Endothelial cell of umbilical vein (primary cell): ENCODE results near the gene AMPH. TPM values are rescaled to one million over a fixed set of nuclear protein-coding genes. Genes with fewer than 3 reads are reported as not detected.

Experiments used
- BruUV-seq: library from RNA; stranded (reverse); fragments of 400-500 nt; replicated peaks from 2 replicates; lab custom pipeline; 2021; lab: Mats Ljungman, UMichigan
- CTCF ChIA-PET: fragments of 300-600, 350-600 bp; sonication (Branson Sonifier 250); formaldehyde crosslinking; loops from one replicate; lab custom pipeline; 2021; ENCODE audit warnings: antibody characterized with exemption, inconsistent platforms; lab: Charles Lee
- POLR2A ChIA-PET: fragments of 300-600, 350-600 bp; sonication (Branson Sonifier 250); formaldehyde crosslinking; loops from one replicate; lab custom pipeline; 2021; ENCODE audit warnings: antibody characterized with exemption, inconsistent platforms; lab: Charles Lee
- DNase-seq: peaks from one replicate; pipeline ENCODE4 v3.0.0-alpha.2; 2011; ENCODE audit warnings: low read depth, low spot score
- FAIRE-seq: peaks from 2 replicates; lab custom pipeline; 2011; peaks lifted over from hg19 to GRCh38; lab: Jason Lieb, UNC
- H2AFZ ChIP-seq: 2 replicates; pipeline ENCODE4 v1.6.0; 2012; ENCODE audit warnings: low read depth, low read length, control low read depth, inconsistent platforms
- H3K27ac ChIP-seq: 2 replicates; pipeline ENCODE4 v1.5.1; 2011; ENCODE audit warnings: low read depth, mild to moderate bottlenecking, control low read depth, low read length, moderate library complexity; ENCODE audit not compliant: insufficient read depth
- H3K27me3 ChIP-seq, 2 experiments: 2 replicates each; pipeline versions ENCODE4 v1.6.0 to v1.6.1; 2011; ENCODE audit warnings: low read length in 2 of 2, mixed read lengths in 1 of 2; ENCODE audit not compliant: control insufficient read depth in 2 of 2, insufficient read depth in 2 of 2
- H3K36me3 ChIP-seq, 2 experiments: 2 replicates in 1 of 2; 3 replicates in 1 of 2; pipeline ENCODE4 v1.5.1; 2011; ENCODE audit warnings: low read length in 2 of 2, mild to moderate bottlenecking in 1 of 2, moderate library complexity in 1 of 2; ENCODE audit not compliant: control insufficient read depth in 2 of 2, insufficient read depth in 2 of 2; ENCODE audit errors: extremely low read depth in 1 of 2
- H3K4me1 ChIP-seq: 3 replicates; pipeline ENCODE4 v1.5.1; 2011; ENCODE audit warnings: mild to moderate bottlenecking, low read length; ENCODE audit not compliant: control insufficient read depth, insufficient read depth; ENCODE audit errors: extremely low read depth
- H3K4me2 ChIP-seq: 2 replicates; pipeline ENCODE4 v1.6.1; 2011; ENCODE audit warnings: low read length, control low read depth, mixed read lengths; ENCODE audit not compliant: insufficient read depth
- H3K4me3 ChIP-seq, 3 experiments: fragments of 200-600 bp in 1 of 3; sonication (generic), shearing (Covaris generic) in 1 of 3; replicated peaks in 1 of 3; 2 replicates each; pipeline ENCODE4 v1.5.1; 2011 to 2016; ENCODE audit warnings: control low read depth in 3 of 3, low read length in 3 of 3, mild to moderate bottlenecking in 2 of 3, inconsistent platforms in 1 of 3, low read depth in 1 of 3, moderate library complexity in 1 of 3; ENCODE audit not compliant: insufficient read depth in 1 of 3
- H3K79me2 ChIP-seq: 2 replicates; pipeline ENCODE4 v1.6.0; 2012; ENCODE audit warnings: low read length, inconsistent platforms; ENCODE audit not compliant: control insufficient read depth, insufficient read depth
- H3K9ac ChIP-seq: replicated peaks from 2 replicates; pipeline ENCODE3; 2011; ENCODE audit warnings: low read length, control low read depth; ENCODE audit not compliant: insufficient read depth; ENCODE audit errors: extremely low read depth
- H3K9me1 ChIP-seq: replicated peaks from 3 replicates; pipeline ENCODE4 v1.6.0; 2011; ENCODE audit warnings: mild to moderate bottlenecking, low read length; ENCODE audit not compliant: control insufficient read depth, insufficient read depth; ENCODE audit errors: extremely low read depth
- H3K9me3 ChIP-seq: replicated peaks from 2 replicates; pipeline ENCODE4 v1.5.1; 2012; ENCODE audit warnings: low read length, inconsistent platforms; ENCODE audit not compliant: control insufficient read depth, insufficient read depth
- H4K20me1 ChIP-seq: replicated peaks from 2 replicates; pipeline ENCODE3; 2011; ENCODE audit warnings: mild to moderate bottlenecking, low read length; ENCODE audit not compliant: control insufficient read depth, insufficient read depth; ENCODE audit errors: extremely low read depth
- EZH2 ChIP-seq: IDR thresholded peaks from 2 replicates; pipeline ENCODE4 v1.6.1; 2012; ENCODE audit warnings: borderline replicate concordance, low read depth, mild to moderate bottlenecking, moderate library complexity, low read length, inconsistent platforms; ENCODE audit not compliant: severe bottlenecking
- FOS ChIP-seq: IDR thresholded peaks from 2 replicates; pipeline ENCODE4 v1.6.1; 2011; ENCODE audit warnings: mild to moderate bottlenecking, low read length, moderate library complexity, borderline replicate concordance; ENCODE audit not compliant: insufficient read depth
- GATA2 ChIP-seq: IDR thresholded peaks from 2 replicates; pipeline ENCODE4 v1.7.0; 2011; ENCODE audit warnings: low read depth, mild to moderate bottlenecking, moderate library complexity, mixed read lengths, low read length; ENCODE audit not compliant: insufficient read length, insufficient read depth
- JUN ChIP-seq: IDR thresholded peaks from 2 replicates; pipeline ENCODE4 v1.6.1; 2011; ENCODE audit warnings: borderline replicate concordance, low read depth; ENCODE audit not compliant: insufficient read length, insufficient read depth
- MYC ChIP-seq: IDR thresholded peaks from one replicate; pipeline ENCODE4 v1.6.1; 2011; ENCODE audit warnings: mild to moderate bottlenecking, low read depth, low read length
- POLR2A ChIP-seq: IDR thresholded peaks from 2 replicates; pipeline ENCODE4 v1.6.1; 2012; ENCODE audit warnings: low read depth, mild to moderate bottlenecking, control low read depth, low read length
- POLR2AphosphoS5 ChIP-seq: IDR thresholded peaks from 2 replicates; pipeline ENCODE4 v1.6.1; 2012; ENCODE audit warnings: low read depth, mild to moderate bottlenecking, control low read depth, low read length, moderate library complexity; ENCODE audit not compliant: insufficient read depth
- dilution Hi-C: fragments of 300-500 bp; cut with MboI; formaldehyde crosslinking; loops from one replicate; pipeline ENCODE4 v1.15.0; 2019; ENCODE audit warnings: low sequenced_read_pairs; ENCODE audit not compliant: extremely low pct_ligation_motif_present
- intact Hi-C: fragments of 100-400 bp; cut with micrococcal nuclease; formaldehyde crosslinking; loops from one replicate; pipeline ENCODE4 v1.10.0; 2022
- polyA plus RNA-seq, 4 experiments: library from polyadenylated mRNA; depleted of rRNA in 3 of 4; stranded (reverse) in 3 of 4; unstranded in 1 of 4; fragments of >200 nt; gene quantifications; 2 replicates each; pipeline versions ENCODE4 v1.2.1 to v1.2.3, GENCODE V29; 2011 to 2012; ENCODE audit warnings: missing spikeins in 1 of 4
- total RNA-seq: library from RNA; stranded (reverse); gene quantifications from 2 replicates; pipeline ENCODE4 v1.2.3, GENCODE V29; 2021
- TF ChIP-seq, protein P1 (sequence below): IDR thresholded peaks from 2 replicates; pipeline ENCODE4 v1.6.1; 2011; ENCODE audit not compliant: insufficient read depth, insufficient read length
- TF ChIP-seq, protein P2 (sequence below), 2 donors: IDR thresholded peaks; 1 replicate in 1 of 2; 2 replicates in 1 of 2; pipeline ENCODE4 v1.5.1; 2011; ENCODE audit warnings: low read length in 2 of 2, mild to moderate bottlenecking in 2 of 2, moderate library complexity in 2 of 2, control low read depth in 1 of 2, inconsistent platforms in 1 of 2, low read depth in 1 of 2; ENCODE audit not compliant: insufficient read depth in 1 of 2; ENCODE audit errors: extremely low read depth in 1 of 2

AMPH gene
- total and polyA plus RNA-seq, 2 donors (not counting 3 experiments of a cell fraction or from before 2014, with no cell fraction given): 5.2 to 9.2 TPM

DNA sequence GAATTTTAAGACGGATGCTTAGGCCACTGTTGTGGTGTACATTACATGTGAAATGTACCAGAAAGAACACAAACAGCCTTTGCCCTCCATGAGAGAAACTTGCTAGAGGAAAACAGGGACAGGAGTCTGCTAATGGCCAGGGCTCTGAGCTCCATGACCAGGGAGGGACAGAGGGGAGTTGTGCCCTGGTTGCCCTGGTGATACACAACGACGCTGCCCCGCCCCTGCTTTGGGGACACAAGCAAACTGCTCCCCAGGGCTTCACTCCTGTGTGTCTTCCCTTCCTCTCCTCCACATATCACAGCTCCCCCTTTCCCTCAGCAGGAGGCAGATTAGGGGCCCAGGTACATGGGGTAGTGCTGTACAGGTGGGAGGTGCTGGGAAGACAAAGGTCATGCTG, 36.2 kb downstream of the AMPH start:
- Histone ChIP-seq H3K27ac (no peak overlapping the region), H3K9me3 (no peaks in the 10 kb centered on the region), H4K20me1 (no peaks in the 10 kb centered on the region), H3K4me3 (no peak overlapping the region), H3K4me2 (no peak overlapping the region), H2AFZ (no peak overlapping the region), H3K9me1 (no peaks in the 10 kb centered on the region), H3K9ac (no peak overlapping the region), H3K79me2 (no peaks in the 10 kb centered on the region), H3K4me1 (no peaks in the 10 kb centered on the region), H3K27me3 (no peaks in the 10 kb centered on the region), H3K36me3 (no peaks in the 10 kb centered on the region)
- no TSS peak for BruUV-seq
- DNase-seq: no peak
- intact Hi-C loops (no loop called here), dilution Hi-C loops (no loop called here)
- no peak for FAIRE-seq
- CTCF ChIA-PET: no interaction called here
- TF ChIP-seq, protein P1, sequence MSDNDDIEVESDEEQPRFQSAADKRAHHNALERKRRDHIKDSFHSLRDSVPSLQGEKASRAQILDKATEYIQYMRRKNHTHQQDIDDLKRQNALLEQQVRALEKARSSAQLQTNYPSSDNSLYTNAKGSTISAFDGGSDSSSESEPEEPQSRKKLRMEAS: no peak
- TF ChIP-seq EZH2 (no peak), JUN (no peak), FOS (no peak), MYC (no peak), POLR2A (no peak), POLR2AphosphoS5 (no peak), GATA2 (no peak)
- TF ChIP-seq, protein P2, sequence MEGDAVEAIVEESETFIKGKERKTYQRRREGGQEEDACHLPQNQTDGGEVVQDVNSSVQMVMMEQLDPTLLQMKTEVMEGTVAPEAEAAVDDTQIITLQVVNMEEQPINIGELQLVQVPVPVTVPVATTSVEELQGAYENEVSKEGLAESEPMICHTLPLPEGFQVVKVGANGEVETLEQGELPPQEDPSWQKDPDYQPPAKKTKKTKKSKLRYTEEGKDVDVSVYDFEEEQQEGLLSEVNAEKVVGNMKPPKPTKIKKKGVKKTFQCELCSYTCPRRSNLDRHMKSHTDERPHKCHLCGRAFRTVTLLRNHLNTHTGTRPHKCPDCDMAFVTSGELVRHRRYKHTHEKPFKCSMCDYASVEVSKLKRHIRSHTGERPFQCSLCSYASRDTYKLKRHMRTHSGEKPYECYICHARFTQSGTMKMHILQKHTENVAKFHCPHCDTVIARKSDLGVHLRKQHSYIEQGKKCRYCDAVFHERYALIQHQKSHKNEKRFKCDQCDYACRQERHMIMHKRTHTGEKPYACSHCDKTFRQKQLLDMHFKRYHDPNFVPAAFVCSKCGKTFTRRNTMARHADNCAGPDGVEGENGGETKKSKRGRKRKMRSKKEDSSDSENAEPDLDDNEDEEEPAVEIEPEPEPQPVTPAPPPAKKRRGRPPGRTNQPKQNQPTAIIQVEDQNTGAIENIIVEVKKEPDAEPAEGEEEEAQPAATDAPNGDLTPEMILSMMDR (IDR thresholded peaks at IDR 0.05; ENCODE audit: extremely low read depth in 1 of 2, insufficient read depth in 1 of 2, low read depth in 1 of 2, low read length in 2 of 2): no peak
- POLR2A ChIA-PET: no interaction called here
